ENCODE measurements around the gene SEMA6C.

SEMA6C gene

DNA sequence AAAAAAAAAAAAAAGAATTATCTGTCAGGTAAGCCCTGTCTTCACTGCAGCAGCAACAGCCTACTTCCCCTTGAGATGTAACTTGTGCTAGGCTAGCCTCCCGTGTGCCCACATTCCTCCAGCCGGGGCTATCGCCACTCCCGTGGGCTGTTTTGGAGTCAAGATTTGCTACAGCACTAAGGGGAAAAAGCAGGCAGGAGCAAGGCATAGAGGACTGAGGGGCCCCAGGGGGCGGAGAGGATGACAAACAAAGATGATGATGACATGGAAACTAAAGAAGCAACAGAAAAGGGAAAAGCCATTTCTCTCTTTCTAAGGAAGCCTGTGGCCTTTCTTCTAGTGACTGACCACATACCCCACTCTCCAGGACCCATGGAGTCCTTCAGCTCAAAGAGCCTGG, 11.9 kb upstream of the SEMA6C start:
- DNase-seq (ENCODE audit: low spot score): no peak

GRCh38 chr1:151157067-151157531, 10.7 kb upstream of the SEMA6C start:
- DNase-seq (ENCODE audit: low spot score): no peak

- no peak for DNase-seq (ENCODE audit: low spot score)
Observed at GRCh38 chr1:151156515-151156819, 10.0 kb upstream of the SEMA6C start, which contains the start of gene TNFAIP8L2. TSS of gene TNFAIP8L2 (plus strand) at chr1:151156649. CDS start at chr1:151158698, 2,049 bp downstream.

- DNase-seq (ENCODE audit: low spot score): no peak
Observed at GRCh38 chr1:151147665-151148064, 1.2 kb upstream of the SEMA6C start.

GRCh38 chr1:151147132-151147503, 687 bp upstream of the SEMA6C start:
- no peak for DNase-seq (ENCODE audit: low spot score)

DNA sequence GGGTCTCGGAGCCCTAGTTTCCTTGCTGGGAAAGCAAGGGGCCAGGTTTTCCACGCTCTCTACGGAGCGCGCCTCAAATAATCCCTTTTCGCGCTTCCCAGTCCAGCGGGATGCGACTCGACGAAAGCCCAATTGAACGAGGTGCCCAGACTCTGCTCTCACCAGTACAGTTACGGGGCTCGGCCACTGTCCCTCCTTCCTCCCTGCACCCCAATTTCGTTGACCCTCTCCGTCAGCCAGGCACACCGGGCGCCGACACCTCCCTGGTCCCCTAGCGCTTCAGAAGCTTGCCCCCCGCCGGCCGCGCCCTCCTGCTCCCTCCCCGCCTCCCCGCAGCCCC, 389 bp downstream of the SEMA6C start:
- no peak for DNase-seq (ENCODE audit: low spot score)

GRCh38 chr1:151145304-151146071, 943 bp downstream of the SEMA6C start:
- no peak for DNase-seq (ENCODE audit: low spot score)

- no peak for DNase-seq (ENCODE audit: low spot score)
Observed at GRCh38 chr1:151144474-151145303, 1.7 kb downstream of the SEMA6C start.

DNA sequence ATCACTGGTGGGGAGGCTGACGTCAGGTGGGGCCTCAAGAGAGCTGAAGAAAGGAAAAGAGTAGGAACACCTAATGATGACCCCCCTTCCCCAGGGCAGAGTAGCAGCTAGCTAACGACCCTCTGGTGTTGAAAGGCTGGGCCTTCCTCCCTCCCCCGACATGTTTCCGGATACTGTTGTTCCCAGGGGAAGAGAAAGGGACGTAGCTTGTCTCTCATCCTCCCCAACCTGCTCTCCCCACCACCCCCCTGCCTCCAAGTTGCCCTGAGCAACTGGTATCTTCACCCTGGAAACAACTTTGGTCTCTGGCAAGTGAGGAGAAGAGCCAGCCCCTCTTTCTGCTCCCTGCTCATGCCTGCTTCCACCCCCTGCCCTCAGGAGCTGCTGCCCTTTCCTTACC, 2.4 kb downstream of the SEMA6C start:
- no peak for DNase-seq (ENCODE audit: low spot score)

DNA sequence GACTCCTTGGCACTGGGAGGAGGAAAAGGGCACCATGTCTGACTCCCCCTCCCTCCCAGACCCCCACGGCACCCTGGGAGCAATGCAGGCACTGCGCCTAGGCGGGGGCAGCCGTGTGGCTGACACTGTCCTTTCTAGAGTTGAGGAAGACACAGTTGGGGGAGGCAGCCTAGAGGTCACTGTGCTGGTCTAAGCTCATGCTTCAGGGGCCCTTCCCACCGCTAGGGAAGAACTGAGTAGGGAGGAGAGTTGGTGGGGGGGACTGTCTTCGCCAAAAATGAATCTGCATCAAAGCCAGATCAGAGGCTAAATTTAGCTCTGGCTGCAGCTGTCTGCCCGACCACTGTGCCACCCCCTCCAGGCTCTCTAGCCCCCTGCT, 3.4 kb downstream of the SEMA6C start:
- no peak for DNase-seq (ENCODE audit: low spot score)

- DNase-seq (ENCODE audit: low spot score): no peak
Observed at GRCh38 chr1:151142411-151143056, 3.9 kb downstream of the SEMA6C start.

DNA sequence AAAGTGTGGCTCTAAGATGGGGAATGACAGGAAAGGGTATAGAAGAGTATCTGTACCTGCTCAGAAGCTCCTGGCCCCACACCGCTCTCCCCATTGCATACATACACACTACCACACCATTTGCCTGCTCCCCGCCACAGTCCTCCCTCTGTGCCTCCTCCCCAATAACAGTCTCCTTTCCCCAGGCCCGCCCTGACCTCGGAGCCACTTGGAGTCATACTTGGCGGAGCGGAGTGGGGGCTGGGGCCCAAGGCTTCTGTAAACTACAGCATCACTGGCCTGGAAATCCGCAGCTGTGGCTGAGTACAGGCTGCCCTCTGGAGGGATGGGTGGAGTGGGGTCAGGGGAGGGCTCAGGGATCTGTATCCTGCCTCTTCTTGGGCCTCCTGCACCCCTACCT, 8.6 kb downstream of the SEMA6C start:
- DNase-seq (ENCODE audit: low spot score): no peak

DNA sequence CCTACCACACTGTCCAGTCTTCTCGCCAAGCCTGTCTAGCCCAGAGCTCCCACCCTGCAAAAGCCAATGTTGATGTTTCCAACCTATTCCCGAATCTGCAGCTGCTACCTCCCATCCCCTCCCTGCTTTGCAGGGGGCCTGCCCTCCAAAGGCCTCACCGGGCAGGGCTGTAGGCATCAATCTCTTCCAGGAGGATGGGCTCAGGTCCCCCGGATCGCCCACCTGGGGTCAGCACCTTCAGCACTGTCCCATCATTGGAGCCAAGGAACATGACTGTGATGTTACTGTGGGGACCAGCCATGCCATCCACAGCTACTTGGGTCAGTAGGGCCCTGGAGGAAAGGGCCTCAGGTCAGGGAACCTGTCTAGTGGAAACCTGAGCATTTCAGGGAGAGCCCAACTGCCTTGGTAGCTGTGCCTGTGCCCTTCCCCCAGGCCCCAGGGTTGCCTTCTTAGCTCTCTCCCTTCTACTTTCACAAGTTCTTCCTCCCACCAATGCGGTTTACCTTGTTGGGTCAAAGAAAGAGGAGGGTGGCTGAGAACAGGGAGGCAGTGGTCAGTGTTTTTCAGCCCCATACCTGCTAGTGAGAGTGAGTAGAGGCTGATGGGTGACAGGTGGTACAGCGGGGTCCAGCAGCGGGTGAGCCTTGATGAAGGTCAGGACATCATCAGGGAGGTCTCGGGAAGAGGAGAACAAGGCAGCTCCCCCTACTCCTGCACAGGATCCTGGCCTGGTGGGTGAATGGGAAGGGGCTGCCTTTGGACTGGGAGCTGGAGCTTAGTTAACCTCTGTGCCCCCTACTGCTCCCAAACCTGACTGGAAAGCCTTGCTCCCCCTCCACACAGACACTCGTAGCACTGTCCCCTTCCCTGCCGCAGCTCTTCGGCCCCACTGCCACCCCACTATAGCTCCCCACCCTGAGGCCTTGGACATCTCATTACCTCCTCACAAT, 10.7 kb downstream of the SEMA6C start:
- no peak for DNase-seq (ENCODE audit: low spot score)

- no peak for DNase-seq (ENCODE audit: low spot score)
Observed at GRCh38 chr1:151134991-151135390, 11.4 kb downstream of the SEMA6C start.

DNA sequence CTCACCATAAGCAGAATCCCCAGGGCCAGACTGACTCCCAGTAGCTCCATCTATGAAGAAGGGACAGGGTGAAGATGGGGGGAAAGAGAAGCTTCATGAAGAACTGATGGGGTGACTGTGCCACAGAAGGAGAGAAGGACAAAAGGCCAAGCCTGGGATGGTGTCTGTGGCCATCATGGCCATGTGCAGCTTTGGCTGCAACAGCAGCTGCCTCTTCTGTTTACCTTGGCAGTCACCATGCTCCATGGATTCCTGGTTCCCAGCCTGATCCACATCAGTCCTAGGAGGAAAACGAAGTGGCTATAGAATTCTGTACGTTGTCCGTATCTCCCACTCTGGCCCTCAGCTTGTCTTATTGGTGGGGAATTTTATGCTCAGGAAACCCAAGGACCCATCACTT, 12.0 kb downstream of the SEMA6C start:
- DNase-seq (ENCODE audit: low spot score): no peak

- no peak for DNase-seq (ENCODE audit: low spot score)
Observed at GRCh38 chr1:151133018-151133806, 13.2 kb downstream of the SEMA6C start.

- DNase-seq (ENCODE audit: low spot score): no peak
Observed at GRCh38 chr1:151132335-151133017, 14.0 kb downstream of the SEMA6C start.

DNA sequence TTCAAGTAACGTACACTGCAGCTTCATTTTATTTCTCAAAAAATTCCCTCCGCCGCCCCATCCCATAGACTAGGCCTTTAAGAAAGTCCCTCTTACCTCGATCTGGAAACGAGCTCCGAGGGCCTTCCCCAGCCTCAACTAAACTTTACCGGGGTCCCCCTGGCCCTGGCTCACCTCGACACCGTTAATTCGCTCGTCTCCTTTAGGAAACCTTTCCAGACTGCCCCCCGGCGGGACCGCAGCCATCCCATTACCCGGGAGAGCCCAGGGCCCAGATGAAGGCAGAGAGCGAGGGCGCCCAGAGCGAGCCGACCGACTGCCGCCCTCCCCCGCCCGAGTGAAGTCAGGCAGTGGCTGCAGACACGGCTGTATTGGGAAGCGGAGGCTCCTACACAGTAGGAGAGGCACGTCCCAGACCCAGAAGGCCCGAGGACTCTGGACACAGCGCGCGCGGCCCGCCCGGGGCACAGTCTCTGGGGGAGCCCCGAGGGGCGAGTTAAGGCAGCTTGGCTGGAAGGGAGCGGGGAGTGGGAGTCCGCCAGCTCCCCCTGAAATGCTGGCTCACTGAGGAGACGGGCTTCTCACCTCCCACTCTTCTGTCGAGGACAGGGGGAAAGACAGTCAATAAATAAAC, 14.6 kb downstream of the SEMA6C start:
- DNase-seq (ENCODE audit: low spot score): no peak

GRCh38 chr1:151130987-151131586, 15.3 kb downstream of the SEMA6C start:
- DNase-seq (ENCODE audit: low spot score): peak; percentile 94

DNA sequence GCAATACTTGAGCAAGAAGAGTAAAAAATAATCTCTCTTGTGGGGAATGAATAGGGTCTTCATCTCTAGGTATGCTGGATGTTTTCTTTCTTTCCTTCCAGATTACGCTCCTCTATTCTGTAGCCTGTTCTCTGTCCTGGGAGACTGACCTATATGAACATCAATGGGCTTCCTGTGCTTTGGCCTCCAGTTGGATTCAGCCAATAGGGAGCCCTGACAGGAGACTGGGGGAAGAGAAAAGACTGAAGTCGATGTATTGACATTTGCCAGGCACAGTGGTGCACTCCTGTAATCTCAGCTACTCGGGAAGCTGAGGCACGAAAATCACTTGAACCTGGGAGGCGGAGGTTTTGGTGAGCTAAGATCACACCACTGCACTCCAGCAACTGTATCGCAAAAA, 17.6 kb downstream of the SEMA6C start:
- DNase-seq (ENCODE audit: low spot score): no peak
